Endothelial cell (in vitro differentiated cells): ENCODE data around the gene BICD2. TPM values are rescaled to one million over a fixed set of nuclear protein-coding genes. Genes with fewer than 3 reads are reported as not detected.

Source experiments
- DNase-seq: peaks from one replicate; pipeline ENCODE4 v3.0.0; 2021; ENCODE audit warnings: low spot score
- H3K27ac Mint-ChIP-seq: one replicate; pipeline ENCODE4 v1.8.0; 2021; ENCODE audit warnings: mixed read lengths, inconsistent platforms; ENCODE audit not compliant: unreplicated experiment
- H3K27me3 Mint-ChIP-seq: one replicate; pipeline ENCODE4 v1.8.0; 2021; ENCODE audit warnings: mild to moderate bottlenecking, moderate library complexity, mixed read lengths, inconsistent platforms; ENCODE audit not compliant: unreplicated experiment
- H3K36me3 Mint-ChIP-seq: one replicate; pipeline ENCODE4 v1.8.0; 2021; ENCODE audit warnings: mild to moderate bottlenecking, low read depth, mixed read lengths, inconsistent platforms; ENCODE audit not compliant: unreplicated experiment
- H3K4me1 Mint-ChIP-seq: one replicate; pipeline ENCODE4 v1.8.0; 2021; ENCODE audit warnings: mild to moderate bottlenecking, mixed read lengths, inconsistent platforms; ENCODE audit not compliant: unreplicated experiment
- H3K4me3 Mint-ChIP-seq: one replicate; pipeline ENCODE4 v1.8.0; 2021; ENCODE audit warnings: mild to moderate bottlenecking, mixed read lengths, inconsistent platforms; ENCODE audit not compliant: unreplicated experiment
- H3K9me3 Mint-ChIP-seq: one replicate; pipeline ENCODE4 v1.8.0; 2021; ENCODE audit warnings: mixed read lengths, inconsistent platforms; ENCODE audit not compliant: unreplicated experiment
- total RNA-seq: library from RNA; stranded (reverse); fragmentation: NEBNext Ultra II Directional; extraction: Animal tissue kit (Norgen Biotek cat#: 25700); gene quantifications from one replicate; pipeline ENCODE4 v1.2.1, GENCODE V29; 2021; ENCODE audit not compliant: unreplicated experiment
- TF ChIP-seq, protein P1 (sequence below): fragments of 200-600 bp; sonication (generic); IDR thresholded peaks from one replicate; pipeline ENCODE4 v1.5.0; 2021; ENCODE audit warnings: antibody characterized with exemption; ENCODE audit not compliant: unreplicated experiment

The BICD2 gene
- total RNA-seq, 1 donor from 2014 or later, result 31.8 TPM

DNA sequence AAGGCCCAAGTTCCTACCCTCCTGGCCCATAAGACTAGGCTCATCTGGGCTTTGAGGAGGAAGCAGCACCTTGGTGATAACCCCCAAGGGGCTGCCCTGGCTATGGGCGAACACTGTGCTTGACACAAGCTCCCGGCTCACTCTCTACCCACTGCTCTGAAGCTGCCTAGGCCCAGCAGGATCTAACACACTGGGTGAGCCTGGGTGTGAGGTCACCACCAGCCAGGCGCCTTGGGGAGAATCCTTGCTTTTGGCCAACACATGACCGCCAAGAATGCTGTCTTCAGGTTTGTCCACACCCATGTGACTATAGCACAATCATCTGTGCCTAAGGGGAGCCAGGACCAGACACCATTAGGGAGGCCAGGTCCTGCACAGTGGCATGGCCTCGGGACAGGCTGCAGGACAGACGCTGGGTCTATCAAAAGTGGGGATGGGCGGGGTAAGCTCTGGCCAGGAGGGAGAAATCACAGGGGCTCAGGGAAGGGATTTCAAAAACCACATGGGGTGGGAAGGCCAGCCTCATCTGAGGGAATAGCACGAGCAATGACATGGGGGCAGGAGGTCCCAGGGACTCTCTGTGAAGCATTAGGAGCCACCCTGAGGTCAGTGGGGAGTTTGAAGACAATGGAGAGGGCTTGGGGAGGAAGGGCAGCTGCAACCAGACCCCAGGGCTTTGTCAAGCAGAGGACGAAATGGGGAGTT lies 29.6 kb downstream of the BICD2 start:
- H3K27ac Mint-ChIP-seq, result no peak overlapping the region

DNA sequence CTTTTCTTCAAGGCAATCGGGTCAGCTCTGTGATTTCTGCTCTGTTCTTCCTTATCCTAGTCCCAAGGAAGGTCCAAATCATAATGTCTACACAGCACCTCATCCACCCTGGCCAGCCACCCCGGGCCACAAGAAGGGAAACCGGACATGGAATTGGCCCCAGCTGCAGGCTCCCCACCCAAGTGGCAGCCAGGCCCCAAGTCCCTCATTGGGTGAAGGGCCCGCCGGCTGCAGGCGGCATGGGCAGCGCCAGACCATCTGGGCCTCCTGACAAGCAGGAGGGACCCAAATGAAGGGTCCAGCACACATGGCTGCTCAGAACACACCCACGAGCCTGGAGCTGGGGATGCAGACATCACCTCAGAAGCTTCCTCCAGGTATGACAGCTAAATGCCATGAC lies 33.7 kb downstream of the BICD2 start:
- no peak overlapping the region for H3K4me3 Mint-ChIP-seq
- no peak overlapping the region for H3K27ac Mint-ChIP-seq
- H3K9me3 Mint-ChIP-seq, result no peaks in the 10 kb centered on the region
- peaks cover 13% of the 10 kb centered on the region for H3K27me3 Mint-ChIP-seq
- TF ChIP-seq, protein P1, sequence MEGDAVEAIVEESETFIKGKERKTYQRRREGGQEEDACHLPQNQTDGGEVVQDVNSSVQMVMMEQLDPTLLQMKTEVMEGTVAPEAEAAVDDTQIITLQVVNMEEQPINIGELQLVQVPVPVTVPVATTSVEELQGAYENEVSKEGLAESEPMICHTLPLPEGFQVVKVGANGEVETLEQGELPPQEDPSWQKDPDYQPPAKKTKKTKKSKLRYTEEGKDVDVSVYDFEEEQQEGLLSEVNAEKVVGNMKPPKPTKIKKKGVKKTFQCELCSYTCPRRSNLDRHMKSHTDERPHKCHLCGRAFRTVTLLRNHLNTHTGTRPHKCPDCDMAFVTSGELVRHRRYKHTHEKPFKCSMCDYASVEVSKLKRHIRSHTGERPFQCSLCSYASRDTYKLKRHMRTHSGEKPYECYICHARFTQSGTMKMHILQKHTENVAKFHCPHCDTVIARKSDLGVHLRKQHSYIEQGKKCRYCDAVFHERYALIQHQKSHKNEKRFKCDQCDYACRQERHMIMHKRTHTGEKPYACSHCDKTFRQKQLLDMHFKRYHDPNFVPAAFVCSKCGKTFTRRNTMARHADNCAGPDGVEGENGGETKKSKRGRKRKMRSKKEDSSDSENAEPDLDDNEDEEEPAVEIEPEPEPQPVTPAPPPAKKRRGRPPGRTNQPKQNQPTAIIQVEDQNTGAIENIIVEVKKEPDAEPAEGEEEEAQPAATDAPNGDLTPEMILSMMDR, result no peak
- H3K36me3 Mint-ChIP-seq, result peaks cover 5% of the 10 kb centered on the region
- H3K4me1 Mint-ChIP-seq, result peaks cover 12% of the 10 kb centered on the region
- no peak for DNase-seq

More for the DNA sequence above, 29.6 kb downstream of the BICD2 start:
- Mint-ChIP-seq H3K9me3 (no peaks in the 10 kb centered on the region), H3K36me3 (no peaks in the 10 kb centered on the region), H3K4me3 (no peak overlapping the region), H3K4me1 (peaks cover 8% of the 10 kb centered on the region), H3K27me3 (peaks cover 7% of the 10 kb centered on the region)
- TF ChIP-seq, protein P1, result no peak
- no peak for DNase-seq

DNA sequence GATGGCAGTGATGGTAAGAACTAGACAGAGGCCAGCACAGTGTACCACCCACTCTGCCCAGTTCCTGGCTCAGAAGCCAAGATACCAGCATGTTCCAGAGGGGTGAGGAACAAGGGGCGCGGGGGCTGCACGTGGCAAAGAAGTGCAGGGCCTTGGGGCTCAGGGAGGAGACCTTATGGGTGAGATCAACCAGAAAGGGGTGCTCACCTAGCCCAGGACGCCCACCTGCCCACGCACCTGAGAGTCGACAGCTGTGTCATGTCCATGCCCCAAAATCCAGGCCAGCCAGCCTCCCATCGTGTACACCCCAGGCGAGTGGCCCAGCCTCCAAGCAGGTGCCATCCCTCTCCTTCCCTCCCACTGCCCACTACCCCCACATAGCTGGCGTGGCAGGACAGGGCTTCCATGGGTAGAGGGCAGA lies 34.9 kb downstream of the BICD2 start:
- DNase-seq, result no peak
- H3K4me3 Mint-ChIP-seq, result no peak overlapping the region
- TF ChIP-seq, protein P1, result no peak

DNA sequence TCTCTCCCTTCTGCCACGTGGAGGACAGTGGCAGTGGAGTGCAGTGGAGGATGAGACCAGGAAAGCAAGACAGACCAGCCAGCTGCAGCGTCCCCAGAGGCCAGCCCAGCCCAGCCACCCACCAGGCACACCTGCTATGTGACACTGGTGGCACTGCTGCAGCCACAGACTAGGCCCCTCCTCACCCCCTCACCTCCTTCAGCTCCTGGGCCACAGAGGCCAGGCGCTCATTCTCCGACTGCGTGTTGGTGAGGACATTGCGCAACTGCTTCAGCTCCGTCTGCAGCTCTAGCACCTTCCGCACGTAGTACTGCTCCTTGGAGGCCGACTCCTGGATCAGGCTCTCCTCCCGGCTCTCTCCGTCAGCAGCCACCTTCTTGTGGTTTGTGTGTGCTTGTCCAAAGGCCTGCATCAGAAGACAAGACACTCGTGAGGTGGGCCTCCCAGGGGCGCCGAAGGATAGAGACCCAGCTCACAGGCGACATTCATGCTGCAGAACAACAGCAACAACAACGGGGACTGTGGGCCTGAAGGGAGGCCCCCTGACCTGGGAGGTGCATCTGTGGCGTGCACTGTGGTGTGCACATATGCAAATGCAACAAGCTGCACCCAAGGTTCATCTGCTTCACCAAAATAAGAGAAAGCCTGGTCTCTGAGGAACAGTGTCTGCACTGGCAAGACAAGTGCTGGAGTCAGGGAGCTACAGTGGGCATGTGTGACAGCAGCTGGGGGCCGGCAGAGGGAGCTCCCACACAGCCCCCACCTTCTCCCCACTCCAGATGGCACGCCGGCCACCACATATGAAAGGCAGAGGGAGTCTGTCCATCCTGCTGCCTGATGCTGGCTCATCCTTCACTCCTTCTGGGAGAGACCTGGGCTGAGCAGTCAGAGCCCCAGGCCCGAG lies 35.5 kb downstream of the BICD2 start:
- Mint-ChIP-seq H3K36me3 (peaks cover 9% of the 10 kb centered on the region), H3K27me3 (peaks cover 17% of the 10 kb centered on the region), H3K9me3 (no peaks in the 10 kb centered on the region), H3K27ac (no peak overlapping the region), H3K4me1 (peaks cover 16% of the 10 kb centered on the region), H3K4me3 (no peak overlapping the region)
- TF ChIP-seq, protein P1, result no peak
- no peak for DNase-seq

More for the DNA sequence above, 34.9 kb downstream of the BICD2 start:
- Mint-ChIP-seq H3K9me3 (no peaks in the 10 kb centered on the region), H3K36me3 (peaks cover 5% of the 10 kb centered on the region), H3K27ac (no peak overlapping the region), H3K27me3 (peaks cover 13% of the 10 kb centered on the region), H3K4me1 (peaks cover 12% of the 10 kb centered on the region)
